ENCODE data around the gene SNAPIN.

GRCh38 chr1:153626477-153626903, 32.0 kb upstream of the SNAPIN start:
- no peak for TF ChIP-seq SP1 (IDR thresholded peaks at IDR 0.05)
- no peak for TF ChIP-seq LEF1 (IDR thresholded peaks at IDR 0.05; ENCODE audit: borderline replicate concordance)
- TF ChIP-seq FOXK2 (IDR thresholded peaks at IDR 0.05) = no peak
- no peak for TF ChIP-seq CTBP1 (IDR thresholded peaks at IDR 0.05; ENCODE audit: borderline replicate concordance)
- no peak for TF ChIP-seq ELF4 (IDR thresholded peaks at IDR 0.05)
- TF ChIP-seq FOXA1 (IDR thresholded peaks at IDR 0.05) = no peak
- no peak for TF ChIP-seq BHLHE40 (IDR thresholded peaks at IDR 0.05; ENCODE audit: borderline replicate concordance)

All from HEK293T (cell line).